Stimulated activated CD4-positive, alpha-beta T cell treated with anti-CD3 and anti-CD28 coated beads, TNF-alpha, amount 100 ng/mL, for 1 hour (primary cell): Measurements from ENCODE around the gene ZNF236.

Source experiments
- DNase-seq, 3 donors: peaks; one replicate each; pipeline ENCODE4 v3.0.0-alpha.2; 2020; ENCODE audit warnings: low read depth in 3 of 3, low spot score in 1 of 3

Gene ZNF236

DNA sequence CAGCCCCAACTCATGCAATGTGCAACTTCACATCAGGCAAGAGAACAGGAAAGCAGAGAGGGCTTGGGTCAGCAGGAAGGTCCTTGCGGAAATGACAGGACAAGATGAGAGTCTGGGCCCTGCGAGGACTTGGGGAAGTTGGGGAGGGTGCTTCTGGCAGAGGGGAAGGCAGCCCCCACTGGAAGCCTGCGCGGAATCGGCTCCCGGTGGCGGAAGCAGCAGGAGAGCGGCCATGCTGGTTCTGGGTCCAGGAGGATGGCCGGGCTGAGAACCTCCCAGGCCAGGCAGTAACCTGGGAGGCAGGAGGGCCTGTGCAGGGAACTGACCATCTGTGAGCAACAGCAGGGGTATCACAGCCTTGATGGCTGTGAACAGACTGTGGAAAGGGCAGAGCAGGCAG lies 197.3 kb downstream of the ZNF236 start:
- no peak for DNase-seq
